Stimulated activated CD4-positive, alpha-beta T cell treated with anti-CD3 and anti-CD28 coated beads, Interleukin-1b, Interleukin-23, amount 100 ng/mL, for 1 hour (primary cell): Measurements from ENCODE around the gene SERGEF.
"Not testable (repeated sequence)": the region's sequence is repeated elsewhere in the genome, so short reads cannot be mapped to it uniquely, and the experiment has no call there.

Experiments used
- DNase-seq, 2 donors: peaks; one replicate each; pipeline ENCODE4 v3.0.0-alpha.2; 2020; ENCODE audit warnings: low read depth in 2 of 2

The SERGEF gene

DNA sequence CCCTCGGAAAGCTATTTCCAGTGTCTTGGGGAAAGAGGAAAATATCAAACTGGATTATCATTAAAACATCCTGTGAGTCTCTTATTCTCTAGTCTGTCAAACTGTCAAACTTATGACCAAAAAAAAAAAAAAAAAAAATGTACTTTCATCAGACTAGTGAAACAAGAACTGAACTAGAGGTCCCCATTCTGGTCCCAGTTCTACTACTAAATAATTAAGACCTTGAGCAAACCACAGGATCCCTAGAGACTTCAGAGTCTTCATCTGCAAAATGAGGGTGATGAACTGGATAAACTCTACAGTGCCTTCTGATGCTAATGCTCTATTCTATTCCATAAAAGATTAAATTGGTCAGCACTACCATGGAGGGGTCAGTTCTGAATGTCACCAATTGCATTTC is 105.8 kb downstream of the SERGEF start:
- DNase-seq, result no peak

GRCh38 chr11:17906436-17906835 is 106.4 kb downstream of the SERGEF start:
- no peak for DNase-seq

- DNase-seq, result no peak
Observed at GRCh38 chr11:17905477-17905876, 107.4 kb downstream of the SERGEF start.

- DNase-seq, result no peak
Observed at GRCh38 chr11:17901481-17901880, 111.4 kb downstream of the SERGEF start.

GRCh38 chr11:17898782-17899181 is 114.1 kb downstream of the SERGEF start:
- DNase-seq, result no peak

DNA sequence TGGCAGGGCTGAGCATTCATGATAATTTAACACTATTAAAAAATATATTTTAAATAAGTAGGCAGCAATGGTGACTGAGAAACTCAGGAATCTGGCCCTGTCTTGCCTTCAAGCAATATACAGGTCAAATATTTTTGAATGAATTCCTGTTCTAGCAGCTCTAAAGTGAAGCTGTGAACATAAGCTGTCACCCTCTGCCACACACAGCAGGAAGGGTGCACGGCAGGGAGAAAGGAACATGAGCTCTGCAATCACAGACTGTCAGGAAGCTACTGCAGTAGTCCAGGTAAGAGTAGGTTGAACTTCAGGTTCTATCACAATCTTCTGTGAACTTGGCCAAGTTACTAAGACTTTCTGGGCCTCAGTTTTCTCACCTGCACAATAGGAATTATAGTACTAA is 114.8 kb downstream of the SERGEF start:
- no peak for DNase-seq

GRCh38 chr11:17897495-17897894 is 115.4 kb downstream of the SERGEF start:
- DNase-seq, result no peak

DNA sequence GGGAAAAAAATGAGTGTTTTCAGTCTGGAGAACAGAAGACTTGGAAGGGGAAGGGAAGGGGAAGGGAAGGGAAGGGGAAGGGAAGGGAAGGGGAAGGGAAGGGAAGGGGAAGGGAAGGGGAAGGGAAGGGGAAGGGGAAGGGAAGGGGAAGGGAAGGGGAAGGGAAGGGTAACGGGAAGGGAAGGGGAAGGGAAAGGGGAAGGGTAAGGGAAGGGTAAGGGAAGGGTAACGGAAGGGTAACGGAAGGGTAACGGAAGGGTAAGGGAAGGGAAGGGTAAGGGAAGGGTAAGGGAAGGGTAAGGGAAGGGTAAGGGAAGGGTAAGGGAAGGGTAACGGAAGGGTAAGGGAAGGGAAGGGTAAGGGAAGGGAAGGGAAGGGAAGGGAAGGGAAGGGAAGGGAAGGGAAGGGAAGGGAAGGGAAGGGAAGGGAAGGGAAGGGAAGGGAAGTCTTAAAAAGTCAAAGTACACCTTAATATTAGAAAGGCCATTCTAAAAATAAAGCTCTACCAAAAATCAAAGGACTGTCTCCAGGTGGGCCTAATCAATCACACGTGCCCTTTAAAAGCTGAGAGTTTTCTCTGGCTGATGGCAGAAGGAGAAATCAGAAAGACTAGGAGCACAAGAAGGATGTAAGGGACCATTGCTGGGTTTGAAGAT is 116.2 kb downstream of the SERGEF start:
- DNase-seq, result not testable (repeated sequence)

GRCh38 chr11:17894929-17895658 is 117.8 kb downstream of the SERGEF start:
- DNase-seq, result no peak

- DNase-seq, result no peak
Observed at GRCh38 chr11:17892409-17892808, 120.4 kb downstream of the SERGEF start.

DNA sequence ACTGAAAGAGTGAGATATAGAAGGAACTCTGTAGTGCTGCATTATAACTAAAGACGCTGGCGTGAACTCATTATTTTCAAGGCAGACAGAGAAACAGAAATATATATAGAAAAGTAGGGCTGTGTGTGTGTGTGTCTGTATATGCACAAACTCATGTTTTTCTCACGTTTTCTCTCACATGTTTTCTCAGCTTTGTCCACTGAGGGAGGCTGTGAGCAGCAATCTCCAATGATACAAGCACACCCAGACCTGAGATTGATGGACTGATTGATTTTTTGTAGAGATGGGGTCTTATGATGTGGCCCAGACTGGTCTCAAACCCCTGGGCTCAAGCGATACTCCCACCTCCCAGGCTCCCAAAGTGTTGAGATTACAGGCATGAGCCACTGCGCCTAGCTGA is 122.5 kb downstream of the SERGEF start:
- DNase-seq, result no peak

DNA sequence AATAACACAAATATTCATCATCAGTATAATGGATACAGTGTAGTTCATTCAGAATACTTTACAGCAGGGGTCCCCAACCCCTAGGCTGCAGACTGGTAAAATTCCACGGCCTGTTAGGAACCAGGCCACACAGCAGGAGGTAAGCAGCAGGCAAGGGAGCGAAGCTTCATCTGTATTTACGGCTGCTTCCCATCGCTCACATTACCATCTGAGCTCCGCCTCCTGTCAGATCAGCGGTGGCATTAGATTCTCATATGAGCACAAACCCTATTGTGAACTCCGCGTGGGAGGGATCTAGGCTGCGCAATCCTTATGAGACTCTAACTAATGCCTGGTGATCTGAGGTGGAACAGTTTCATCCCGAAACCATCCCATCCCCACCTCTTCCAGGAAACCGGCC is 125.1 kb downstream of the SERGEF start:
- DNase-seq, result no peak

- no peak for DNase-seq
Observed at GRCh38 chr11:17883946-17884345, 128.9 kb downstream of the SERGEF start.

- no peak for DNase-seq
Observed at GRCh38 chr11:17883057-17883456, 129.8 kb downstream of the SERGEF start.

GRCh38 chr11:17878743-17879142 is 134.1 kb downstream of the SERGEF start:
- DNase-seq, result no peak

DNA sequence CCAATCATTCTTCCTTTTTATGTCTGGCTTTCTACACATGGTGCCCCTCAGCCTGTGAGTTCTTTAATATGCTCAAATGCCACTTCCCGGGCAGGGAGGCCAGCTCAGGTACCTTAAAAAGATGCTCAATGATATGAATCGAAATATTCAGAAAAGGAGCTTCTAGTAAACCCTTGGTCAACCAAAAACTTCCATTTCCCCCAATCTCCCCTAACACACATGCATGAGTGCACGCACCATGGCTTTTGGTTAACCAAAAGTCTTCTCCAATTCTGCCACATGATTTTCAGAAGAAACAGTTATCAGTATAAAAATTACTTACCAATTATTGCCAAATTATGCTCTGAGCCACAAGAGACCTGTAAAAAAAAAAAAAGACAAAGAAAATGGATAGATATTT is 135.0 kb downstream of the SERGEF start:
- no peak for DNase-seq

- DNase-seq, result no peak
Observed at GRCh38 chr11:17876827-17877226, 136.0 kb downstream of the SERGEF start.

DNA sequence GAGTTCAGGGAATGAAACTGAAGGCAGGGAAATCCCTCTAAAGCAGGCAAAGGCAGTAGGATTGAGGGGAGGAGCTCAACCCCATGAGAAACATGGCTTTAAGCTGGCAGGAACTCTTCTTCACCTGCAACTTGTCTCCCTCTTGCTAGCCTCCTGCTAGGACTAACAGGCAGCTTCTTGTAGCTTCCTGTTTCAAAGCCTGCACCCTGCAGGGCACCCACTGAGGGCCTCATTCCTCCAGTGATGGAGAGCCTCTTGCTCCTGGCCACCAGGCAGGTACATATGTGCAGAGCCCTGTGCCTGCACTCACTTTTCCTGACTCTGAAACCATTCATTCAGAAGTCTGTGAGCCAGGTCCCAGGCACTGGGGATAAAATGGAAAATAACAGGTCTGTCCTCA is 137.0 kb downstream of the SERGEF start:
- no peak for DNase-seq

DNA sequence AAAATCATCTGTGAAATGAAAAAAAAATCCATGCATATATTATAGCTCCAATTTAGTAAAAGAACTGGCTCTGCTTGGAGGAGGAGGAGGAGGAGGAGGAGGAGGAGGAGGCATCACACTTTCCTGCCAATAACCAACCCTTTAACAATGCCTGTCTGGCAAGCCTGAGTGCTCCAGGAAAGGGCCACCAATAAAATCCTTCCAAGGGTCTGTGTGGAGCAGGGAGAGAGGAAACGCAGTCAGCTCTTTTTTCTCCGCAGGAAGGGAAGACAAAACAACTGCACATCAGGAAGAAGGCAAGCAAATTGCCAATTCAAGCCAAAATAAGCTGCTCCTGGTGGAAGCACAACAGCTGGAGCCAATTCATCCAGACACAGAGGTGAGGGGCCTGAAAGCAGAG is 139.3 kb downstream of the SERGEF start:
- DNase-seq, result no peak

DNA sequence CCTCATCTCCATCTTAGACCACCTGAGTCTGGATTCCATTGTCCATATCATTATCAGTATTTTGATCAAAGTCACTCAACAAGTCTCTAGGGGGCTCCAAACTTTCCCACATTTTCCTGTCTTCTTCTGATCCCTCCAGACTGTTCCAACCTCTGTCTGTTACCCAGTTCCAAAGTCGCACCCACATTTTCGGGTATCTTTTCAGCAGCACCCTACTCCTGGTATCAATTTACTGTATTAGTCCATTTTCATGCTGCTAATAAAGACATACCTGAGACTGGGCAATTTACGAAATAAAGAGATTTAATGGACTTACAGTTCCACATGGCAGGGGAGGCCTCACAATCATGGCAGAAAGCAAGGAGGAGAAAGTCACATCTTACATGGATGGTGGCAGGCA is 144.4 kb downstream of the SERGEF start:
- not testable (repeated sequence) for DNase-seq

DNA sequence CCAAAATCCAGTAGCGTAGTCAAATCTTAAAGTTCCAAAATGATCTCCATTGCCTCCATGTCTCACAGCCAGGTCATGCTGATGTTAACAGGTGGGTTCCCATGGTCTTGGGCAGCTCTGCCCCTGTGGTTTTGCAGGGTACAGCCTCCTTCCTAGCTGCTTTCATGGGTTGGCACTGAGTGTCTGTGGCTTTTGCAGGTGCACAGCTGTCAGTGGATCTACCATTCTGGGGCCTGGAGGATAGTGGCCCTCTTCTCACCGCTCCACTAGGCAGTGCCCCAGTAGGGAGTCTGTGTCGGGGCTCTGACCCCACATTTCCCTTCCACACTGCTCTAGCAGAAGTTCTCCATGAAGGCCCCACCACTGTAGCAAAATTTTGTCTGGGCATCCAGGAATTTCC is 145.5 kb downstream of the SERGEF start:
- DNase-seq, result no peak

- DNase-seq, result no peak
Observed at GRCh38 chr11:17865765-17866428, 146.9 kb downstream of the SERGEF start.

- DNase-seq, result no peak
Observed at GRCh38 chr11:17864478-17864941, 148.3 kb downstream of the SERGEF start.
